Measurements from ENCODE around the gene TBL1XR1. TPM values are rescaled to one million over a fixed set of nuclear protein-coding genes. Genes with fewer than 3 reads are reported as not detected.

TBL1XR1 gene
- total and polyA plus RNA-seq, 3 experiments from 2014 or later = 36.3 to 193 (median 173) TPM

DNA sequence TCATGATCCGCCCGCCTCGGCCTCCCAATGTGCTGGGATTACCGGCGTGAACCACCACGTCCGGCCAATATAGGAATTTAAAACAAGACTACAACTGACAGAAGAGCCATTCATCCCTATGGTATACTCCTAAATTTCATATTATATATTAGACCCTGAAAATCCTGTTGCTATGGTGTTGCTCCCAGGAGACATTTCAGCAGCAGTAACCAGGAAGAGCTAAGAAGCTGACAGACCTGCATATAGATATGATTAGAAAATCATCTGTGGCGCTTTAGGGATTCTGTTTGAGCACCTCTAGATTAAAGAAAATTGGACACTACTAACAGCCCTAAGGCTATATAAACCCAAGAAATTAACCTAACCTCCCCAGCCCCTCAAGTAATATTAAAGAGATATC is 38.8 kb downstream of the TBL1XR1 start:
- peak overlapping the region in 1 of 8 donors; percentile 71 for H3K27ac Mint-ChIP-seq
- peaks cover 0 to 9% (median 0%) of the 10 kb centered on the region in 5 donors for H3K9me3 Mint-ChIP-seq
- POLR2A ChIA-PET = interaction anchor here (0.9 kb wide), 1 partner anchor 38 kb away, joined by 4 read pairs; no protein-coding TSS in a partner anchor
- peaks cover 53 to 82% (median 75%) of the 10 kb centered on the region in 3 donors for H3K4me1 Mint-ChIP-seq
- peaks cover 6 to 32% (median 13%) of the 10 kb centered on the region in 3 donors for H3K36me3 Mint-ChIP-seq
- H3K9me3 ChIP-seq (ENCODE audit: low read length) = no peaks in the 10 kb centered on the region
- CTCF ChIA-PET = no interaction called here
- no peak overlapping the region for H3K27ac ChIP-seq (ENCODE audit: low read depth, low read length)
- H3K4me1 ChIP-seq (ENCODE audit: insufficient read depth, low read length) = peaks cover 12% of the 10 kb centered on the region
- no peaks in the 10 kb centered on the region for H3K27me3 ChIP-seq (ENCODE audit: insufficient read depth, low read length, poor library complexity, severe bottlenecking)
- H3K36me3 ChIP-seq (ENCODE audit: insufficient read depth, low read length) = no peaks in the 10 kb centered on the region
- H3K4me3 ChIP-seq (ENCODE audit: low read length) = no peak overlapping the region
- peak overlapping the region in 1 of 7 donors; percentile 28 for H3K4me3 Mint-ChIP-seq
- no peaks in the 10 kb centered on the region for H3K27me3 Mint-ChIP-seq
- no peak for DNase-seq

DNA sequence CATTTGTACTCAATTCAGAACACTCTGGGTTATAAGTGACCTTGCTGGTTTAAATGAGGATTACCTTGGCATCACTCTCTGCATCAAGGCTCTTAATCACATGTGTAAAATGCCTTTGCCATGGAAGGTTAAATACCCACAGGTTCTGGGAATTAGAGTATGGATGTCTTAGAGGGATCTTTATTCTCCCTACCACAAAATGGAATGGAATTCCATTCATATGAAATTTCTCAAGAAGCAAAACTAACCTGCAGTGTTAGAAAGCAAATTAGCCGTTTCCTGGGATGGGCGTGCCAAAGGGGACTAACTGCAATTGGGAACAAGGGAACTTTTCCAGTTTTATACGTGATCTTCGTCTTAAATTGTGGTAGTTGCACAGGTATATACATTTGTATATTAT is 39.8 kb downstream of the TBL1XR1 start:
- Mint-ChIP-seq H3K4me3 (no peak overlapping the region), H3K27me3 (no peaks in the 10 kb centered on the region), H3K9me3 (peaks cover 0 to 7% (median 0%) of the 10 kb centered on the region in 5 donors), H3K4me1 (peaks cover 52 to 83% (median 77%) of the 10 kb centered on the region in 3 donors), H3K27ac (peak overlapping the region in 1 of 8 donors; percentile 27), H3K36me3 (peaks cover 6 to 24% (median 9%) of the 10 kb centered on the region in 3 donors)
- Histone ChIP-seq H3K4me3 (ENCODE audit: low read length) (no peak overlapping the region), H3K27ac (ENCODE audit: low read depth, low read length) (no peak overlapping the region), H3K36me3 (ENCODE audit: insufficient read depth, low read length) (no peaks in the 10 kb centered on the region), H3K27me3 (ENCODE audit: insufficient read depth, low read length, poor library complexity, severe bottlenecking) (no peaks in the 10 kb centered on the region), H3K4me1 (ENCODE audit: insufficient read depth, low read length) (peaks cover 12% of the 10 kb centered on the region), H3K9me3 (ENCODE audit: low read length) (no peaks in the 10 kb centered on the region)
- POLR2A ChIA-PET = no interaction called here
- CTCF ChIA-PET = interaction anchor here (0.9 kb wide), 1 partner anchor 38 kb away, joined by 3 read pairs; no protein-coding TSS in a partner anchor
- no peak for DNase-seq

DNA sequence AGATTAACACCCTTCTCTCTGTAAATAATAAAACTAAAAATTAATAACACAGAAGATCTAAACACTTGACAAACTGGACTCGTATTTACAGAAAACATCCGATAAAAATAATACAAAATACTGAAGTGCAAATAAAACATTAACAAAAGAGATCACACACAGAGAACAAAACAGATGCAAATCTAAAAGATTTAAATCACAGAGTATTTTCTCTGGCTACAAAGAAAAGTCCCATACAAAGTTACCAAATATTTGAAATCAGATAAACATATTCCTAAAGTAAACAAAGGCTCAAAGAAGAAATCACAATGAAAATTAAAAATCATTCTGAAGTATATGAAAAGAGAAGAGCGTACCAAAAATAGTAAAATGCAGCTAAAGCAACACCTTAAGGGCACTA is 42.5 kb downstream of the TBL1XR1 start:
- POLR2A ChIA-PET = no interaction called here
- Histone ChIP-seq H3K36me3 (ENCODE audit: insufficient read depth, low read length) (no peaks in the 10 kb centered on the region), H3K4me3 (ENCODE audit: low read length) (no peak overlapping the region), H3K27ac (ENCODE audit: low read depth, low read length) (no peak overlapping the region), H3K9me3 (ENCODE audit: low read length) (no peaks in the 10 kb centered on the region), H3K27me3 (ENCODE audit: insufficient read depth, low read length, poor library complexity, severe bottlenecking) (no peaks in the 10 kb centered on the region), H3K4me1 (ENCODE audit: insufficient read depth, low read length) (peaks cover 29% of the 10 kb centered on the region)
- Mint-ChIP-seq H3K4me3 (peak overlapping the region in 1 of 7 donors; percentile 57), H3K9me3 (no peaks in the 10 kb centered on the region), H3K27me3 (no peaks in the 10 kb centered on the region), H3K27ac (peak overlapping the region in 3 of 8 donors; percentile 3 to 46 (median 13)), H3K4me1 (peaks cover 63 to 85% (median 83%) of the 10 kb centered on the region in 3 donors), H3K36me3 (peaks cover 0 to 4% (median 0%) of the 10 kb centered on the region in 3 donors)
- CTCF ChIA-PET = interaction anchor here (1.2 kb wide), 1 partner anchor 64 kb away, joined by 3 read pairs; no protein-coding TSS in a partner anchor
- no peak for DNase-seq

DNA sequence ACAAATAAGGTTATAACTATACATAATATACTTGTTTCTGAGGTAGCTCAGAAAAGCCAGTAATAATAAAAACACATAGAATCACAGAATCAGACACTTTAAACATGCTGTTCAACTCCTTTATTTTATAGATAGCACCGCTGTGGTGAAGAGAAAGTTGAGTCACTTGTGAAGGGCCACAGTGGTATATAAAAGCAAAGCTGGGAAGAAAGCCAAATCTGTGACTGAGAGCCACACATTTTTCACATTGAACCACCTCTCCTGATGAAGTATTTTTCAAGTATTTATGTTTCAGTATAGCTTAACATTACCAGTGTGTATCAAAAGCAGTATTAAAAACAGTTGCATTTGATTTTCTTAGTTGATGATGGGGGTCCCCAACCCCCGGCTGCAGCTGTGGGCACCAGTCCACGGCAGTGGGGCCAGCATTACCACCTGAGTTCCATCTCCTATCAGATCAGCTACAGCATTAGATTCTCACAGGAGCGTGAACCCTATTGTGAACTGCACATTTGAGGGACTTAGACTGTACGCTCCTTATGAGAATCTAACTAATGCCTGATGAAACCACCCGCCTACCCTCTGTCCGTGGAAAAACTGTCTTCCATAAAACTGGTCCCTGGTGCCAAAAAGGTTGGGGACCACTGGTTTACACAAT is 46.2 kb downstream of the TBL1XR1 start:
- H3K36me3 Mint-ChIP-seq = peaks cover 0 to 3% (median 0%) of the 10 kb centered on the region in 3 donors
- DNase-seq = peak in 3 of 5 donors; percentile 8 to 51 (median 11)
- H3K9me3 ChIP-seq (ENCODE audit: low read length) = no peaks in the 10 kb centered on the region
- no peaks in the 10 kb centered on the region for H3K27me3 Mint-ChIP-seq
- H3K4me1 ChIP-seq (ENCODE audit: insufficient read depth, low read length) = peaks cover 32% of the 10 kb centered on the region
- CTCF ChIA-PET = interaction anchor here (0.6 to 1.5 kb wide), 5 partner anchors 12 to 209 kb away, joined by 3 to 8 read pairs (median 3); no protein-coding TSS in a partner anchor
- H3K27ac ChIP-seq (ENCODE audit: low read depth, low read length) = no peak overlapping the region
- peaks cover 65 to 86% (median 76%) of the 10 kb centered on the region in 3 donors for H3K4me1 Mint-ChIP-seq
- no peaks in the 10 kb centered on the region for H3K27me3 ChIP-seq (ENCODE audit: insufficient read depth, low read length, poor library complexity, severe bottlenecking)
- peak overlapping the region in 6 of 7 donors; percentile 37 to 71 (median 52) for H3K4me3 Mint-ChIP-seq
- H3K9me3 Mint-ChIP-seq = no peaks in the 10 kb centered on the region
- no peak overlapping the region for H3K4me3 ChIP-seq (ENCODE audit: low read length)
- H3K36me3 ChIP-seq (ENCODE audit: insufficient read depth, low read length) = no peaks in the 10 kb centered on the region
- H3K27ac Mint-ChIP-seq = peak overlapping the region in 6 of 8 donors; percentile 43 to 80 (median 58)
- POLR2A ChIA-PET = interaction anchor here (0.5 to 1.5 kb wide), 3 partner anchors 46 to 513 kb away, joined by 3 to 7 read pairs (median 3); partner anchors contain the start of gene TBL1XR1

DNA sequence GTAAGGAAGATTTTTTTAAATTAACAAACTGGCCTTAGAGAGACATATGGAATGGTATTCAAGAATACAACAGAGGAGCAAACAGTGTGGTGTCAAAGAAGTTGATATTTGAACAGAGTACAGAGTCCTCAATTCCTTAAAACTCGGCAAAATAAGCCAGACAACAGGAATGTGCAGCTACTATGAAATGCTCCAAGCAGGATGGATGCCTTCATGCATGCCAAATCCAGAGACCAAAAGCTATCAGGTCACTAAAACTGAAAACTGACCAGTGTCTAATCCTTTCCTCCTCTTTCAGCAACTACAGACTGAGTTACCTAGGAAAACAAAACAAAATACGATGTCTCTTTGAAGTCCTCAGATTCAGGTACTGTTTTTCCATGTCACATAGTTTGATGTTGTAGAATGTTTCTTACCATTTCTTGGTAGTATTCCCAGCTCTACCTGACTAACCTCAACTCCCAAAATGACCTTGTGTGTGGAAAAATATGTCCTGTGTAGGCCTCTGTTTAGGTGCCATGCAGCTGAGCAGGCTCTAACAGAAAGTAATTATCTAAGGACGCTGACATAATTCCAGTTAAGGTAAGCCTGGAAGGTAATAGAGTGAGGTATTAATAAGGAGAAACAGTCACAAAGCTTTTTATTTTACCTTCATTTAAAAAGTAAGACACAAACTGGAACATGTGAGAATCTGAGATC is 46.9 kb downstream of the TBL1XR1 start:
- Mint-ChIP-seq H3K9me3 (no peaks in the 10 kb centered on the region), H3K27me3 (no peaks in the 10 kb centered on the region), H3K27ac (peak overlapping the region in 5 of 8 donors; percentile 38 to 78 (median 44)), H3K4me1 (peaks cover 71 to 90% (median 82%) of the 10 kb centered on the region in 3 donors), H3K36me3 (peaks cover 0 to 3% (median 0%) of the 10 kb centered on the region in 3 donors), H3K4me3 (peak overlapping the region in 2 of 7 donors; percentile 34 to 37)
- ChIA-PET CTCF (interaction anchor here (0.6 to 1.5 kb wide), 3 partner anchors 45 to 210 kb away, joined by 3 to 8 read pairs (median 4); no protein-coding TSS in a partner anchor), POLR2A (interaction anchor here (0.5 to 1.5 kb wide), 3 partner anchors 47 to 514 kb away, joined by 3 to 7 read pairs (median 3); partner anchors contain the start of gene TBL1XR1)
- DNase-seq = no peak
- Histone ChIP-seq H3K36me3 (ENCODE audit: insufficient read depth, low read length) (no peaks in the 10 kb centered on the region), H3K9me3 (ENCODE audit: low read length) (no peaks in the 10 kb centered on the region), H3K27ac (ENCODE audit: low read depth, low read length) (no peak overlapping the region), H3K27me3 (ENCODE audit: insufficient read depth, low read length, poor library complexity, severe bottlenecking) (no peaks in the 10 kb centered on the region), H3K4me1 (ENCODE audit: insufficient read depth, low read length) (peaks cover 39% of the 10 kb centered on the region), H3K4me3 (ENCODE audit: low read length) (no peak overlapping the region)

DNA sequence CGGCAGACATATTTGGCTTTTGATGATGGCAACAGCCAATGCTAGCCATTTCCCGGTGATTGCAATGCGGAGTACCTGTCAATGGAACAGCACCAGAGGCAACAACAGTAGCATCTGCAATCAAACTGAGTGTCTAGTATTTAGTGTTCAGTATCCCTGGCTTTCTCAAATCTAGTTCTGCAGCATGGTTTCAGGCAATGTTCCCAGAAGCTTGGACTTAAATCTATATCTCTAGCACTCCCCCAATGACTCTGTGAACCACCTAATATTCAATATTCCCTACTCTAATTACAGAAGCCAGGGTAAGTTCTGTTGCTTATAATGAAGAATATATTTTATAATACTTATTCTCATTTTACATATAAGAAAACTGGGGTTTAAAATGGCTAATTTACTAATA is 48.2 kb downstream of the TBL1XR1 start:
- ChIA-PET POLR2A (no interaction called here), CTCF (no interaction called here)
- no peak for DNase-seq
- Mint-ChIP-seq H3K27ac (no peak overlapping the region), H3K4me1 (peaks cover 71 to 94% (median 84%) of the 10 kb centered on the region in 3 donors), H3K27me3 (no peaks in the 10 kb centered on the region), H3K4me3 (no peak overlapping the region), H3K36me3 (peaks cover 0 to 1% (median 0%) of the 10 kb centered on the region in 3 donors), H3K9me3 (no peaks in the 10 kb centered on the region)
- no peaks in the 10 kb centered on the region for H3K36me3 ChIP-seq (ENCODE audit: insufficient read depth, low read length)
- no peak overlapping the region for H3K27ac ChIP-seq (ENCODE audit: low read depth, low read length)
- H3K4me1 ChIP-seq (ENCODE audit: insufficient read depth, low read length) = peaks cover 48% of the 10 kb centered on the region
- no peaks in the 10 kb centered on the region for H3K9me3 ChIP-seq (ENCODE audit: low read length)
- no peak overlapping the region for H3K4me3 ChIP-seq (ENCODE audit: low read length)
- no peaks in the 10 kb centered on the region for H3K27me3 ChIP-seq (ENCODE audit: insufficient read depth, low read length, poor library complexity, severe bottlenecking)

DNA sequence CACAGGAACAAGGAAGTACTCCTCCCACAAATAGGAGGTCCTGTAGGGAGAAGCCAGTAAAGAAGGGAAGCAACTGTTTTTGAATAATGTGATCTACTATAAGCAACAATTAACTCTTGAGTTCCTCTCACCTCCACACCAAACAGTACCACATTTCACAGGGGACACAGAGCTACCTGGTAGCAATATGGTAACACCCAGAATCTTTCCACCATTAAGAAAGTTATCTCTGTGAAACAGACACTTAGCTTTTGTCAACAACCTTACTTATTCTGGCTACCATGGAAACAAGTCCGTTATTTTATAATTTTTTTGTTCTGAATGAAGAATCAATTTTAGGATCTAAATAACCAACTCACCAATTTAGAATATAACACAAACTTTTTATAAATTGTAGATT is 49.5 kb downstream of the TBL1XR1 start:
- peak overlapping the region in 7 of 8 donors; percentile 39 to 77 (median 54) for H3K27ac Mint-ChIP-seq
- peaks cover 59% of the 10 kb centered on the region for H3K4me1 ChIP-seq (ENCODE audit: insufficient read depth, low read length)

More for the DNA sequence above, 49.5 kb downstream of the TBL1XR1 start:
- H3K9me3 ChIP-seq (ENCODE audit: low read length) = no peaks in the 10 kb centered on the region
- no peak overlapping the region for H3K4me3 ChIP-seq (ENCODE audit: low read length)
- H3K36me3 ChIP-seq (ENCODE audit: insufficient read depth, low read length) = no peaks in the 10 kb centered on the region
- Mint-ChIP-seq H3K4me3 (peak overlapping the region in 2 of 7 donors; percentile 2 to 9), H3K4me1 (peaks cover 78 to 95% (median 90%) of the 10 kb centered on the region in 3 donors), H3K36me3 (peaks cover 0 to 2% (median 1%) of the 10 kb centered on the region in 3 donors), H3K27me3 (no peaks in the 10 kb centered on the region), H3K9me3 (no peaks in the 10 kb centered on the region)
- no peak for DNase-seq
- ChIA-PET CTCF (interaction anchor here (1.8 kb wide), 1 partner anchor 12 kb away, joined by 4 read pairs; no protein-coding TSS in a partner anchor), POLR2A (interaction anchor here (0.6 kb wide), 1 partner anchor 78 kb away, joined by 3 read pairs; no protein-coding TSS in a partner anchor)
- no peak overlapping the region for H3K27ac ChIP-seq (ENCODE audit: low read depth, low read length)
- no peaks in the 10 kb centered on the region for H3K27me3 ChIP-seq (ENCODE audit: insufficient read depth, low read length, poor library complexity, severe bottlenecking)
